HUES48 (cell line): ENCODE results near the gene VPS4A.

Experiments used
- H3K27ac ChIP-seq: one replicate; pipeline ENCODE4 v1.7.0; 2013; ENCODE audit warnings: low read depth, low read length, inconsistent platforms
- H3K27me3 ChIP-seq: 2 replicates; pipeline ENCODE4 v1.6.1; 2013; ENCODE audit warnings: mild to moderate bottlenecking, low read length; ENCODE audit not compliant: control insufficient read depth, insufficient read depth
- H3K36me3 ChIP-seq: 2 replicates; pipeline ENCODE4 v1.6.1; 2013; ENCODE audit warnings: low read length; ENCODE audit not compliant: control insufficient read depth, insufficient read depth
- H3K4me1 ChIP-seq: 2 replicates; pipeline ENCODE4 v1.6.1; 2013; ENCODE audit warnings: mild to moderate bottlenecking, low read length; ENCODE audit not compliant: control insufficient read depth, insufficient read depth
- H3K4me3 ChIP-seq: 2 replicates; pipeline ENCODE4 v1.5.1; 2013; ENCODE audit warnings: mild to moderate bottlenecking, low read depth, low read length
- H3K9ac ChIP-seq: 2 replicates; pipeline ENCODE4 v1.6.1; 2013; ENCODE audit warnings: mild to moderate bottlenecking, low read depth, low read length, moderate library complexity
- H3K9me3 ChIP-seq: 2 replicates; pipeline ENCODE4 v1.6.1; 2013; ENCODE audit warnings: low read length; ENCODE audit not compliant: control insufficient read depth, insufficient read depth

VPS4A gene

GRCh38 chr16:69310653-69311532, at the start of gene VPS4A:
VPS4A (plus strand) TSS chr16:69311350; CDS start chr16:69311512, 162 bp downstream.
- H3K27me3 ChIP-seq = no peaks in the 10 kb centered on the region
- peaks cover 3% of the 10 kb centered on the region; the same call in 1 of the 2 replicates for H3K4me1 ChIP-seq
- H3K9ac ChIP-seq = peak within 1 kb of the TSS; percentile 72
- H3K4me3 ChIP-seq = peak within 1 kb of the TSS; percentile 76
- H3K27ac ChIP-seq = peak within 1 kb of the TSS; percentile 65
- peaks cover 23% of the 10 kb centered on the region; the same call in 1 of the 2 replicates for H3K36me3 ChIP-seq
- no peaks in the 10 kb centered on the region for H3K9me3 ChIP-seq

GRCh38 chr16:69266334-69267063, 44.7 kb upstream of the VPS4A start:
- no peaks in the 10 kb centered on the region for H3K27me3 ChIP-seq
- peaks cover 18% of the 10 kb centered on the region for H3K36me3 ChIP-seq

DNA sequence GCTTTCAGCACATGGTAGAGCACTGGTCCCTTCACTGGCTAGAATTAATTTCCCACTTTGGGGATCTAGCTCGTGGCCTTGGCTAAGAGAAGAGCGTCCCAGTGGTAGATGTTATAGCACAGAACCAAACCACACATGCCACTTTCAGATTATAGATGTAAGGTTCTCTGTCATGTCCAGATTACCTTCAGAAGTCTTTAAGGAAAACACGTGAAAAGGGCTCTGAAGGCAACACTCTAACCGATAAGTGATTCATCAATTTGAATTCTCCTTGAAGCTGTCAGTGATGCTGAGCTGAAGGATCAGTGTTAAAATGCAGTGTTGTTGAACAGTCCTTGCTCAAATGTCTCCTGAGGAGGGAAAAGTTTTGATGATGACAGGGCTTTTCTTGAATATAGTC, 43.5 kb upstream of the VPS4A start:
- Histone ChIP-seq H3K9me3 (no peaks in the 10 kb centered on the region), H3K9ac (no peak overlapping the region), H3K27ac (no peak overlapping the region), H3K4me1 (no peaks in the 10 kb centered on the region), H3K36me3 (peaks cover 24% of the 10 kb centered on the region), H3K27me3 (no peaks in the 10 kb centered on the region), H3K4me3 (no peak overlapping the region)

More at GRCh38 chr16:69266334-69267063, 44.7 kb upstream of the VPS4A start:
- H3K9ac ChIP-seq = no peak overlapping the region
- no peaks in the 10 kb centered on the region for H3K9me3 ChIP-seq
- H3K4me3 ChIP-seq = no peak overlapping the region
- no peaks in the 10 kb centered on the region for H3K4me1 ChIP-seq
- no peak overlapping the region for H3K27ac ChIP-seq

- Histone ChIP-seq H3K4me3 (no peak overlapping the region), H3K36me3 (peaks cover 28% of the 10 kb centered on the region), H3K4me1 (no peaks in the 10 kb centered on the region), H3K27me3 (no peaks in the 10 kb centered on the region), H3K27ac (no peak overlapping the region), H3K9me3 (no peaks in the 10 kb centered on the region), H3K9ac (no peak overlapping the region)
These were observed 40.8 kb upstream of the VPS4A start for GRCh38 chr16:69270395-69270794.

DNA sequence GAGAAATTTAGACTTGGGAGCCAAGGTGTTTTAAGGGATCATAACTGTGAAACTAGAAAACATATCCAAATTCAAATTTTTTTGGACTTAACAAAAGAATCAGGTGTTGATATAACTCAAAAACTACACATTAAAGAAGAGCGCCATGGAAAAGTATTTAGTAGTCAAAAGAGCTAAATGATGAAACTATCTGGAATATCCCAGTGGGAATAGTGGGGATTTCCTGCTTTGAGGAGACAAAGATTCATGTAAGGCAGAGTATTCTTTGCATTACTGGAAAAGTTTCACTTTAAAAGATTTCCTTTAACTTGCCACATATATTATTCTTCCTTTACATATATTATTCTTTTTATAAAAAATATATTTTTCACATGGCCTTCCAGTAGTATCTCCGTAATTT, 40.3 kb upstream of the VPS4A start:
- Histone ChIP-seq H3K4me1 (no peaks in the 10 kb centered on the region), H3K27me3 (no peaks in the 10 kb centered on the region), H3K27ac (no peak overlapping the region), H3K36me3 (peaks cover 28% of the 10 kb centered on the region), H3K4me3 (no peak overlapping the region), H3K9ac (no peak overlapping the region), H3K9me3 (no peaks in the 10 kb centered on the region)

DNA sequence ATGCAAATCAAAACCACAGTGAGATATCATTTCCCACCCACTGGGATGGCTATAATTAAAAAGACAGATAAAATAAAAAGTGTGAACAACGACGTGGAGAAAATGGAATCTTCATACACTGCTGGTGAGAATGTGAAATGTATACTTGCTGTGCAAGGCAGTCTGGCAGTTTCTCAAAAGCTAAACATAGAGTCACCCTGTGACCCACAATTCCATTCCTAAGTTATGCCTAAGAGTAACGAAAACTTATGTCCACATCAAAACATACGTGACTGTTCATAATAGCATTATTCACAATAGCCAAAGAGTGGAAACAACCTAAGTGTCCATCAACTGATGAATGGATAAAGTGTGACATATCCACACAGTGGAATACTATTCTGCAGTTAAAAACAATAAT, 38.1 kb upstream of the VPS4A start:
- Histone ChIP-seq H3K4me1 (no peaks in the 10 kb centered on the region), H3K4me3 (no peak overlapping the region), H3K9ac (no peak overlapping the region), H3K9me3 (no peaks in the 10 kb centered on the region), H3K27ac (no peak overlapping the region), H3K27me3 (no peaks in the 10 kb centered on the region), H3K36me3 (peaks cover 28% of the 10 kb centered on the region)

DNA sequence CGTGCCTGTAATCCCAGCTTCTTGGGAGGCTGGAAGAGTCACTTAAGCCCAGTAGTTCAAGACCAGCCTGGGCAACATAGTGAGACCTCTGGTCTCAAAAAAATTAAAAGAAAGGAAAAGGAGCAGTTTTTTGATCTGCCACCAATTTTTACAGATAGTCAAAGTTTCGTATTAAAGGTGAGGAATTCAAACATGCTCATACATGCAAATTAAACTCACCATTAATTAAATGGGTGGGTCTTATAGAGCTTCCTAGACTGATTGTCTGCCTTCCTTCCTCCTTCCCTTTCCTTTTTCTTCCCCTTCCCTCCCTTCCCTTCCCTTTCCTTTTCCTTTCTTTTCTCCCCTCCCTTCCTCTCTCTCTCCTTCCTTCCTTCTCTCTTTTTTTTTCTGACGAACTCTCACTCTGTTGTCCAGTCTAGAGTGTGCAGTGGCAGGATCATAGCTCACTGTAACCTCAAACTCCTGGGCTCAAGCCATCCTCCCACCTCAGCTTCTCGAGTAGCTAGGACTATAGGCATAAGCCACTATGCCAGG, 36.4 kb upstream of the VPS4A start:
- Histone ChIP-seq H3K27ac (no peak overlapping the region), H3K27me3 (no peaks in the 10 kb centered on the region), H3K4me1 (no peaks in the 10 kb centered on the region), H3K9me3 (no peaks in the 10 kb centered on the region), H3K36me3 (peaks cover 27% of the 10 kb centered on the region), H3K9ac (no peak overlapping the region), H3K4me3 (no peak overlapping the region)

DNA sequence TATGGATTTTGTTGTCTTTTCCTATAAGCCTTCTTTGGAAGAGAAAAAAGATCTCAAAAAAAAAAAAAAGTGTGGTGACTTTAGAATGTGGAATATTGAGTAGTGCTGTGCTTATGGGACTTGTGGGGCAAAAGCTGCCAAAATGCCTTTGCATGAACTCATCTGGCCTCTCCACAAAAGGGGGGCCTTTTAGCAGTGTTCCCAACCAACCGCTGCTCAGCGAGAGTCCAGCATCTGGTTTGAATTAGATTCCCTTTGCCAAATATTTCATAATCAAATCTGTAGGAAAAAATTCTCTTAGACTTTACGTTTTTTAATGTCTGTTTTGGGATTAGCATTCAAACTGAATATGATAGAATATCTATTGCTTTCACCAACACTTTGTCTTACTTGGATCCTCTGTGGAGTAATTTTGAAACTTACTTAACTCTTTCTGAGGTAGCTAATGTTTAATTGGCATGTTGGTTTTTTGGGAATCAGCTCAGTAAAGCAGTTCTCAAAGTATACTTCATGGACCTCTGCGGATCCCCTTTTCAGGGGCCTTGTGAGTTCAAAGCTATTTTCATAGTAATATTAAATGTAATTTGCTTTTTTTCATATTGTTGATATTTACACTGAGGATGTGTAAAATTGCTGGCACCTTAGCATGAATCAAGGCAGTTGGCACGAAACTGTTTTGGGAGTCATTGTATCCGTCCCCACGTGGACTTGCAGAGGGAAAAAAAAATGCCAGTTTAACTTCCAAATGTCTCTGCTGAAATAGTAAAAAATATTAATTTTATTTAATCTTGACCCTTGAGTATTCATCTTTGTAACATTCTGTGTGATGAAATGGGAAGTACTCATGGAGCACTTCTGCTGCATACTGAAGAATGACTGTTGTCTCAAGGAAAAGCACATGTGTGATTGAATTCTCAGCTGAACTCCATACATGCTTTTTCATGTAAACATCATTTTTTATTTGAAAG, 34.7 kb upstream of the VPS4A start:
- no peaks in the 10 kb centered on the region for H3K27me3 ChIP-seq
- no peaks in the 10 kb centered on the region for H3K9me3 ChIP-seq
- H3K36me3 ChIP-seq = peaks cover 10% of the 10 kb centered on the region
- no peak overlapping the region for H3K27ac ChIP-seq
- no peak overlapping the region for H3K4me3 ChIP-seq
- H3K4me1 ChIP-seq = no peaks in the 10 kb centered on the region
- H3K9ac ChIP-seq = no peak overlapping the region

- Histone ChIP-seq H3K36me3 (peaks cover 4% of the 10 kb centered on the region; the same call in 1 of the 2 replicates), H3K9me3 (no peaks in the 10 kb centered on the region), H3K4me1 (no peaks in the 10 kb centered on the region), H3K27ac (no peak overlapping the region), H3K9ac (no peak overlapping the region), H3K4me3 (no peak overlapping the region), H3K27me3 (no peaks in the 10 kb centered on the region)
These were observed 33.7 kb upstream of the VPS4A start for GRCh38 chr16:69277413-69277812.

GRCh38 chr16:69283851-69284250, 27.3 kb upstream of the VPS4A start:
- no peaks in the 10 kb centered on the region for H3K4me1 ChIP-seq
- no peaks in the 10 kb centered on the region for H3K9me3 ChIP-seq
- no peaks in the 10 kb centered on the region for H3K27me3 ChIP-seq
- H3K9ac ChIP-seq = no peak overlapping the region
- H3K36me3 ChIP-seq = peaks cover 14% of the 10 kb centered on the region
- H3K4me3 ChIP-seq = no peak overlapping the region
- no peak overlapping the region for H3K27ac ChIP-seq
